ENCODE results near the gene TMOD2.

The TMOD2 gene

GRCh38 chr15:51828621-51829375, 77.4 kb downstream of the TMOD2 start:
- DNase-seq = no peak

- no peak for DNase-seq
Observed at GRCh38 chr15:51829376-51830275, 78.2 kb downstream of the TMOD2 start, which contains the start of gene TMOD3. TMOD3 (plus strand) TSS chr15:51829653; CDS start chr15:51862885, 33,232 bp downstream.

GRCh38 chr15:51830276-51830806, 78.9 kb downstream of the TMOD2 start:
- DNase-seq = no peak

GRCh38 chr15:51833772-51834171, 82.4 kb downstream of the TMOD2 start:
- no peak for DNase-seq

GRCh38 chr15:51837792-51838251, 86.4 kb downstream of the TMOD2 start:
- DNase-seq = no peak

GRCh38 chr15:51838270-51838669, 86.9 kb downstream of the TMOD2 start:
- DNase-seq = no peak

GRCh38 chr15:51840692-51841091, 89.3 kb downstream of the TMOD2 start:
- DNase-seq = no peak

GRCh38 chr15:51841406-51842040, 90.1 kb downstream of the TMOD2 start:
- DNase-seq = no peak

GRCh38 chr15:51842265-51842664, 90.9 kb downstream of the TMOD2 start:
- DNase-seq = no peak

GRCh38 chr15:51842852-51843737, 91.7 kb downstream of the TMOD2 start:
- DNase-seq = no peak

GRCh38 chr15:51844747-51845426, 93.5 kb downstream of the TMOD2 start:
- DNase-seq = no peak

GRCh38 chr15:51846066-51846462, 94.7 kb downstream of the TMOD2 start:
- DNase-seq = no peak

GRCh38 chr15:51846463-51847230, 95.2 kb downstream of the TMOD2 start:
- DNase-seq = no peak

GRCh38 chr15:51848811-51849210, 97.4 kb downstream of the TMOD2 start:
- no peak for DNase-seq

- no peak for DNase-seq
Observed at GRCh38 chr15:51849860-51850259, 98.5 kb downstream of the TMOD2 start.

GRCh38 chr15:51853998-51854397, 102.6 kb downstream of the TMOD2 start:
- no peak for DNase-seq

- no peak for DNase-seq
Observed at GRCh38 chr15:51855612-51856011, 104.2 kb downstream of the TMOD2 start.

GRCh38 chr15:51856714-51857380, 105.5 kb downstream of the TMOD2 start:
- no peak for DNase-seq

- DNase-seq = no peak
Observed at GRCh38 chr15:51861557-51862359, 110.4 kb downstream of the TMOD2 start.
